ENCODE measurements around the gene TTC39A.

GRCh38 chr1:51241119-51241518, 89.2 kb downstream of the TTC39A start:
- TF ChIP-seq, protein P1, sequence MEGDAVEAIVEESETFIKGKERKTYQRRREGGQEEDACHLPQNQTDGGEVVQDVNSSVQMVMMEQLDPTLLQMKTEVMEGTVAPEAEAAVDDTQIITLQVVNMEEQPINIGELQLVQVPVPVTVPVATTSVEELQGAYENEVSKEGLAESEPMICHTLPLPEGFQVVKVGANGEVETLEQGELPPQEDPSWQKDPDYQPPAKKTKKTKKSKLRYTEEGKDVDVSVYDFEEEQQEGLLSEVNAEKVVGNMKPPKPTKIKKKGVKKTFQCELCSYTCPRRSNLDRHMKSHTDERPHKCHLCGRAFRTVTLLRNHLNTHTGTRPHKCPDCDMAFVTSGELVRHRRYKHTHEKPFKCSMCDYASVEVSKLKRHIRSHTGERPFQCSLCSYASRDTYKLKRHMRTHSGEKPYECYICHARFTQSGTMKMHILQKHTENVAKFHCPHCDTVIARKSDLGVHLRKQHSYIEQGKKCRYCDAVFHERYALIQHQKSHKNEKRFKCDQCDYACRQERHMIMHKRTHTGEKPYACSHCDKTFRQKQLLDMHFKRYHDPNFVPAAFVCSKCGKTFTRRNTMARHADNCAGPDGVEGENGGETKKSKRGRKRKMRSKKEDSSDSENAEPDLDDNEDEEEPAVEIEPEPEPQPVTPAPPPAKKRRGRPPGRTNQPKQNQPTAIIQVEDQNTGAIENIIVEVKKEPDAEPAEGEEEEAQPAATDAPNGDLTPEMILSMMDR (IDR thresholded peaks at IDR 0.05) = no peak
- no peak for TF ChIP-seq POLR2A (IDR thresholded peaks at IDR 0.05)

All from vagina (tissue), 2 donors.